CD4-positive, alpha-beta T cell treated with Interleukin-2 at 100 ng/mL for 4 hours (primary cell): Measurements from ENCODE around the gene CRMP1.

Experiments
- DNase-seq: peaks from one replicate; pipeline ENCODE4 v3.0.0-alpha.2; 2020; ENCODE audit warnings: low spot score

CRMP1 gene

GRCh38 chr4:5893004-5893580, at the start of gene CRMP1:
CRMP1 (minus strand) TSS chr4:5893086; CDS start chr4:5892969, 117 bp downstream.
- no peak for DNase-seq

DNA sequence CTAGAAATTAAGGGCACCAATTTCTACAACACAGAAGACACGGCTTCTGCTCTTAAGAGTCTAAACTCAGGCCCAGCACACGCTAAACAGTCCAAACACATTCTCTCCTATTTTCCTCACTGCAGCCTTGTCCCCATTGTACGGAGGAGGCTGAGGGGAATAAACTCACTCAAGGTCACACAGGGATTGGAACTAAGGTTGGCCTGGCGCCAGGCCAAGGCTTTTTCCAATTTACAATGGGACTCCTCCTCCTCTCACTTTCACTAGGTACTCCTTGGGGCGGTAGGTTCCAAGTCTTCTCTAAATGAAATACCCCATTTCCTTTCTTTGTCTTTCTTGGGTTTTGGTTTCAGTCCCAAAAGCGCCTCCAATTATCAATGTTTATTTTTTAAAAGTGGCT, 48.7 kb upstream of the CRMP1 start:
- DNase-seq, result no peak

- no peak for DNase-seq
Observed at GRCh38 chr4:5940470-5941203, 47.8 kb upstream of the CRMP1 start.

GRCh38 chr4:5933996-5934831, 41.3 kb upstream of the CRMP1 start:
- DNase-seq, result no peak

DNA sequence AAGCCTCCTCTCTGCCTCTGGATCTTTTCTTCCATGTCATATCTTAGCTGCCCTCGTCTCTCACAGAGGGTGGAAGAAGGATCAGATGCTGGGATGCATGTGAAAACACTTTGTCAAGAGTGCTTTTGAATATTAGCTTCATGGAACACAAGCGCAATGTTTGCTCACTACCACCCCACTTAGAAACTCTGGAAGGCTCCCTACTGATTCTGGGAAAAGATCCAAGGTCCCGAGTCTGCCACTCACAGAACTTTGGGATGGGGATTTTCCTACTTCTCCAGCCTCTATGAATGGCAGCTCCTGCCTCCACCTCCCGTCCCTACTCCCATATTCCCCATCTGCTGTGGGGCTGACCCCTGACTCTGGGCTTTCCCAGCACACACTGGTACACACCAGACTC, 40.2 kb upstream of the CRMP1 start:
- DNase-seq, result no peak

DNA sequence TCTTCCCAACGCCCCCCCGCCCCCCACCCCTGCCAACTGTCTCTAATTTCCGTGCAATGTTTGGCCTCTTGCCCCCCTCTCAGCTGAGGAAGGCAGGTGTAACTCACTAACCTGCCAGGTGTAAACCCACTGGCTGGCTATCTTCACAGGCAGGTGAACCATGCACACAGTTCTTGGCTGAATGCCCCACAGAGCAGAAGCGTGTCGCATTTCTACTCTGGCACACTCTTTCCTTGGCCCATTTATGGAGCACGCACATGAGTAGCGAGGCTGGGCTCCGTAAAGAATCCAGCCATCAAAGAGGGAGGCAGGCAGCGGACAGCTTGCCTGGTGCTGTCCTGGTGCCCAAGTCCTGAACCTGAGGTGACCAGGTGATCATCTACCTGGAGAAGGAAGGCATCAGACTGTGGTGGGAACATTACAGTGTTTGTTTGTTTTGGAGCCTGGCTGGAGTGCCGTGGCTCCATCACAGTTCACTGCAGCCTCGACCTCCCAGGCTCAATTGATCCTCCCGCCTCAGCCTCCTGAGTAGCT, 39.2 kb upstream of the CRMP1 start:
- DNase-seq, result no peak

DNA sequence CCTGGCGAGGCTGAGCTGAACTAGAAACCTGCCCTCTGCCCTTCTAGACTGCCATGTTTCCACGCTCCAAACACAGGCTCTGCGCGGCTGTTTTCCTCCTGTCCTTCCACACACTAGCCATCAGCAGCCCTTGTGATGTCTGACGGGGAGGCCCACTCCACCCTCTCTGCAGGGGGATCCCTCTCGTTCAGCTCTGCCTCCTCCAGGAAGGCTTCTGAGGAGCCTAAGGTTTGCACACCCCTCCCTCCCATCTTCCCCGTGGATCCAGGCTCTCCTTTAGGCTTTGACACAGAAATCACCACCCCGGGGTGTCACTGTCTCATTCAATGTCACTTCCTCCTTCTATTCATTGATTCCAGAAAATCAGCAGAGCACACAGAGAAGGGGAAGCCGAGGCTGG, 38.6 kb upstream of the CRMP1 start:
- no peak for DNase-seq

GRCh38 chr4:5930876-5931275, 38.0 kb upstream of the CRMP1 start:
- no peak for DNase-seq

- no peak for DNase-seq
Observed at GRCh38 chr4:5930456-5930855, 37.6 kb upstream of the CRMP1 start.

GRCh38 chr4:5928844-5929420, 36.0 kb upstream of the CRMP1 start:
- no peak for DNase-seq

DNA sequence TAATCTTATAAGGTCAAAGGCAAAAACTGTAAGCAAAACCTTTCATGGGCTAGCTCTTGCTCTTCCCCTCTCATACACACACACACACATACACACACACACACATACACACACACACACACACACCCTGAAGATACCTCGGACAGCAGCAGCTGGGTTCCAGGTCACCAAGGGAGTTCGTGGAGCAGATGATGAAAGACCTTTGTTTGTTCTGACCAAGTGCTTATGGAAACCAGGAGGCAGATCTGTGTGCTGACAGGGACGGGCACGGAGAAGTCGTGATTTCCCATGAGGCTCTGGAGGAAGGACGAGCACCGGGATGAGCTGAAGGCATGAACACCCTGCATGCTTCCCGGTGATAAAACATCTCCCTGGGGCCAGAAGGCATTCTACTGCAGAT, 35.4 kb upstream of the CRMP1 start:
- no peak for DNase-seq

- no peak for DNase-seq
Observed at GRCh38 chr4:5927747-5928146, 34.9 kb upstream of the CRMP1 start.

- no peak for DNase-seq
Observed at GRCh38 chr4:5927116-5927515, 34.2 kb upstream of the CRMP1 start.

DNA sequence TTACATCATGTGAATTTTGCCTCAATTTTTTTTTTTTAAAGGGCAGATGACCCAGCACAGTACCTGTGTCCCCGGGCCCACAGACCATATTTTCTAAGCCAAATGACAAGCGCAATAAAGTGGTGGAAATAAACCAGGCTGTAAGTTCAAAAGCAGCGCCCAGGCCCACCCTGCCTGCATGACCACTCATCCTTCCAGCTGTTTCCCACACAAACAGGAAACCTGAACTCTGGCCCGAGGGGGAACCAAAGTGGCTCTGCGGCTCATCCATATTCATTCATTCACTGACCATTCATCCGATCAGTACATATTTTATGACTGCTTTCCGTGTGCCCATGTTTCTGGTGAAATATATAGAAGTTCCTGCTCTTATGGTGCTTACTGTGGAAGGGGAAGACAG, 33.7 kb upstream of the CRMP1 start:
- no peak for DNase-seq

- no peak for DNase-seq
Observed at GRCh38 chr4:5925419-5926200, 32.7 kb upstream of the CRMP1 start.

GRCh38 chr4:5924461-5925125, 31.7 kb upstream of the CRMP1 start:
- DNase-seq, result no peak

DNA sequence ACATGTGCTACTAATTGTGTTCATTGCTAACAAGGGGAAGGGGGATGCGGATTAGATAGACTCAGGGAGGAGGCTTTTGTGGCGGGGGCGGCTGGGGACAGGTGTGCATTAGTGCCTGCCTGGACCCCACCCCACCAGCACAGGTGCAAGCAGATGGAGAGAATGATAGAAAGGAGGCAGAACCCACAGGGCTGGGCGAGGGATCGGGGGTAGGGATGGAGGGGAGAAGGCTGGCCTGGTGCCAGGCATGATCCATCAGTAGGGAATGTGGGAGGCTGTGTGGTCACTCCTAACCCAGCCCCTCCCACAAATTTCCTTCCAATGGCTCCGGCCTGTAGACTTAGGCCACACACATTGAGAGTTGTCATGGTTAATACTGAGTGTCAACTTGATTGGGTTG, 30.5 kb upstream of the CRMP1 start:
- no peak for DNase-seq

DNA sequence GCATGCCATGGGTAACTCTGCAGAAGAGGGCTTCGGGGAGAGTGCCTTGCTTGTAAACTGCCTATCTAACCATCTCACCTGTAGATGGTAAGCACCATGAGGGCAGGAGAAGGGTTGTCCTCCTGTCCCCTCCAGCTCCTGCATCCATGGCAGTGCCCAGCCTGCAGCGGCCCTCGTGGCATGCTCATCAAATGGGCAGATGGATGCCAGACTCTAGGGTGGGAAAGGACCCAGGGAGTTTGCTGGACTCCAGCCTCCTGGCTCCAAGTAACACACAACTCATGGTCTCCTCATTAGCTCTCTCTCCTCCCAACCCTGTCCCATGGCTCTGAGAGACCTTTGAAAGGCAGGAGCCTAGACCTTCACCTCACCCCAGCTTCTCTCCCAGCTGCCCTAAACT, 29.7 kb upstream of the CRMP1 start:
- no peak for DNase-seq

DNA sequence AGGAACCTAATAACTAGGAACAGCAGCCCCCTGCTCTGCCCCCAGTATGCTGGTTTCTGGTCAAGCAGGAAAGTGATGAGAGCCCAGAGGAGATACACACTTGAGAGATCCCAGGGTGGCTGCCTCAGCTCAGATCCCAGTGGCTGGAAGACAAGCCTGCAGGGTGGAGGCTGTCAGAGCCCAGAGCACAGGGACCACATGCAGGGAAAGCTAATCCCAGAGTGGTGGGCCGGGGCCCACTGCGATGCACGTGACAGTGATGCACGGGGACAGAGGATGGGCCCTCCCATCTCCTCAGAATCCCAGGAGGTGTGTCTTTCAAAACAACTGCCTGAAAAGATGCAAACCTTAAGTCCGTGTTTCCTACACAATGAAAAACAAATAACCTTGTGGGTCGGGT, 29.1 kb upstream of the CRMP1 start:
- no peak for DNase-seq

- DNase-seq, result no peak
Observed at GRCh38 chr4:5921101-5921980, 28.5 kb upstream of the CRMP1 start.
